Spleen (tissue), 7 donors: ENCODE data around the gene DPH6.

Experiments used
- CTCF ChIP-seq, 11 experiments: fragments of 200-600 bp in 7 of 11; fragments of 450-650 bp in 4 of 11; sonication (generic) in 4 of 11; IDR thresholded peaks in 8 of 11; conservative IDR thresholded peaks in 3 of 11; 1 replicate in 7 of 11; 2 replicates in 4 of 11; pipeline versions ENCODE4 v1.4.0 to v1.8.0; 2016 to 2021; ENCODE audit warnings: antibody characterized with exemption in 11 of 11, inconsistent platforms in 4 of 11, mild to moderate bottlenecking in 1 of 11
- POLR2AphosphoS5 ChIP-seq, 3 donors: sonication (generic); formaldehyde crosslinking; IDR thresholded peaks; one replicate each; pipeline ENCODE4 v1.5.1; 2017; ENCODE audit warnings: antibody characterized with exemption in 3 of 3
- donor health status: DM: no; HTN: no; CAD: no; lungs with moderate emphysema.
- donor health status: DM: no; HTN: no; CAD: no.
- donor health status: DM: no; HTN: no; CAD: no.

GRCh38 chr15:35445891-35446290 lies 100.1 kb downstream of the DPH6 start:
- TF ChIP-seq CTCF (IDR thresholded peaks at IDR 0.05 in 8 of 11, conservative IDR thresholded peaks at IDR 0.05 in 3 of 11) (no peak), POLR2AphosphoS5 (IDR thresholded peaks at IDR 0.05) (no peak)
